Colonic mucosa (tissue), 4 donors: Measurements from ENCODE around the gene LILRB5. TPM values are rescaled to one million over a fixed set of nuclear protein-coding genes. Genes with fewer than 3 reads are reported as not detected.

Experiments
- DNase-seq: peaks from one replicate; pipeline ENCODE4 v3.0.0-alpha.2; 2020
- H3K27ac ChIP-seq: fragments of 200-600 bp; one replicate; pipeline ENCODE4 v1.8.0; 2021
- H3K27me3 ChIP-seq: fragments of 200-600 bp; one replicate; pipeline ENCODE4 v1.8.0; 2021
- H3K36me3 ChIP-seq: fragments of 200-600 bp; one replicate; pipeline ENCODE4 v1.8.0; 2021
- H3K4me1 ChIP-seq: fragments of 200-600 bp; one replicate; pipeline ENCODE4 v1.8.0; 2021; ENCODE audit warnings: mild to moderate bottlenecking
- H3K4me3 ChIP-seq: fragments of 200-600 bp; one replicate; pipeline ENCODE4 v1.8.0; 2021
- H3K9ac ChIP-seq, 2 donors: one replicate each; pipeline ENCODE4 v1.7.0; 2013; ENCODE audit warnings: control low read depth in 2 of 2, low read depth in 2 of 2, low read length in 2 of 2
- H3K9me3 ChIP-seq: fragments of 200-600 bp; one replicate; pipeline ENCODE4 v1.8.0; 2021
- CTCF ChIP-seq: fragments of 200-600 bp; IDR thresholded peaks from one replicate; pipeline ENCODE4 v1.8.0; 2022; ENCODE audit warnings: antibody characterized with exemption, mild to moderate bottlenecking
- intact Hi-C: fragments of 100-400 bp; cut with DNase I; formaldehyde crosslinking; loops from one replicate; pipeline ENCODE4 v1.14.1; 2022
- total RNA-seq, 2 donors: library from RNA; stranded (reverse); fragmentation: NEBNext Ultra II Directional in 1 of 2; extraction: Animal tissue kit (Norgen Biotek cat#: 25700) in 1 of 2; gene quantifications; one replicate each; pipeline ENCODE4 v1.2.1, GENCODE V29; 2021
- donor health status: healthy.
- donor health status: DM: no; HTN: no; CAD: no.
- donor health status: DM: no; HTN: no; CAD: no.

The LILRB5 gene
- total RNA-seq, result 1 to 10 TPM; 2.2 to 8.6 TPM

DNA sequence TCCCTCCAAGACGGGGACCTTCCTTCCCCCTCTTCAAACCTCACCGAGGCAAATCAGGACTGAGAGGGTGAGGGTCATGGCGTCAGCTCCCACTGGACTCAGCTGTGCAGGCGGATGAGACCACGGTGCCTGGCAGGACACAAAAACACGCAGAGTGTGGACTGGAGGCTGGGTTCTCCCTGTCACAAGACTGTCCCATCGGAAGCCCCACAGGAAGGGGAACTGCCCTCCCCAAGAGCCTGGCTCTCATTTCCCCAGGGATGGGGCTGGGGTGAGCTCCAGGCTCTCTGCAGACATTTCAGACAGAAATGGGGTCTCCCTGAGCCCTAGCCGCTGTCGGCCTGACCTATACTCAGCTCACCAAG, at the start of gene LILRB5:
Gene LILRB5, minus strand, starts transcription at position 158 of the 365 bp plus-strand sequence. Its CDS starts 80 bp downstream, at position 78.
- no peaks in the 10 kb centered on the region for H3K4me1 ChIP-seq
- DNase-seq, result no peak
- no peaks in the 10 kb centered on the region for H3K36me3 ChIP-seq
- no peak within 1 kb of the TSS for H3K4me3 ChIP-seq
- H3K9me3 ChIP-seq, result no peaks in the 10 kb centered on the region
- no peak for TF ChIP-seq CTCF
- intact Hi-C loops, result no loop called here
- no peak within 1 kb of the TSS for H3K9ac ChIP-seq
- H3K27me3 ChIP-seq, result peaks cover 3% of the 10 kb centered on the region
- H3K27ac ChIP-seq, result no peak within 1 kb of the TSS

GRCh38 chr19:54305141-54305540, 48.1 kb upstream of the LILRB5 start:
- Histone ChIP-seq H3K27ac (no peak overlapping the region), H3K27me3 (no peaks in the 10 kb centered on the region), H3K36me3 (no peaks in the 10 kb centered on the region), H3K4me1 (no peaks in the 10 kb centered on the region), H3K9ac (no peak overlapping the region), H3K9me3 (no peaks in the 10 kb centered on the region), H3K4me3 (no peak overlapping the region)
- TF ChIP-seq CTCF, result no peak
- intact Hi-C loops, result no loop called here
- no peak for DNase-seq

- no peak overlapping the region for H3K9ac ChIP-seq
- DNase-seq, result no peak
- no peaks in the 10 kb centered on the region for H3K36me3 ChIP-seq
- no peak overlapping the region for H3K4me3 ChIP-seq
- no peaks in the 10 kb centered on the region for H3K27me3 ChIP-seq
- no peaks in the 10 kb centered on the region for H3K4me1 ChIP-seq
- no peak for TF ChIP-seq CTCF
- H3K27ac ChIP-seq, result no peak overlapping the region
- no peaks in the 10 kb centered on the region for H3K9me3 ChIP-seq
- intact Hi-C loops, result no loop called here
These were observed 45.2 kb upstream of the LILRB5 start for GRCh38 chr19:54302257-54302656.

GRCh38 chr19:54299515-54299914, 42.4 kb upstream of the LILRB5 start:
- Histone ChIP-seq H3K36me3 (no peaks in the 10 kb centered on the region), H3K4me1 (no peaks in the 10 kb centered on the region), H3K9me3 (no peaks in the 10 kb centered on the region), H3K27me3 (no peaks in the 10 kb centered on the region), H3K27ac (no peak overlapping the region), H3K4me3 (no peak overlapping the region), H3K9ac (no peak overlapping the region)
- intact Hi-C loops, result loop anchor here (10.0 kb wide), 1 partner anchor 275 kb away; the partner anchor contains the start of gene LILRA2
- DNase-seq, result no peak
- no peak for TF ChIP-seq CTCF

DNA sequence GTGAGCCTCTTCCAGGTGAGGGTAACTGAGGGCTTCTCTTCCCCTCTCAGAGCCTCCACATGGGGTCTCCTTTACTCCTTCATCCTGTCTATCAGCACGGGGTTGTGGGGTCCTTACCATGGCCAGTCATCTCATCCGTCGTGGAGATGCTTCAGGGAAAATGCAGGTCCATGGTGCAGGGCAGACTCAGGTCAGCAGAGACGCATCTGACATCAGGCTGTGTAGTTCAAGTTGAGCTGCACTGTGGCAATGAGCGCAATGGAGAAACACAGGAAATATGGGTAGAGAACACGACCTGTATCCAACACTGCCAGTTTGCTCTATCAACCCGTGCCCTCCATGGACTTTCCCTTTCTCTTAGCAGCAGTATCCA, 42.0 kb upstream of the LILRB5 start:
- H3K27ac ChIP-seq, result no peak overlapping the region
- no peak for TF ChIP-seq CTCF
- no peak for DNase-seq
- no peaks in the 10 kb centered on the region for H3K27me3 ChIP-seq
- H3K4me1 ChIP-seq, result no peaks in the 10 kb centered on the region
- H3K9ac ChIP-seq, result no peak overlapping the region
- H3K9me3 ChIP-seq, result no peaks in the 10 kb centered on the region
- H3K36me3 ChIP-seq, result no peaks in the 10 kb centered on the region
- intact Hi-C loops, result loop anchor here (10.0 kb wide), 1 partner anchor 276 kb away; the partner anchor contains the start of gene LILRA2
- H3K4me3 ChIP-seq, result no peak overlapping the region
